H1 (cell line): ENCODE results near the gene CRTC1. TPM values are rescaled to one million over a fixed set of nuclear protein-coding genes. Genes with fewer than 3 reads are reported as not detected.

Experiments used
- CTCF ChIA-PET: fragments of 300-600 bp; sonication (Branson Sonifier 250); formaldehyde crosslinking; loops from one replicate; lab custom pipeline; 2021; ENCODE audit not compliant: partially characterized antibody; lab: Charles Lee
- POLR2A ChIA-PET: fragments of 300-600 bp; sonication (Branson Sonifier 250); formaldehyde crosslinking; loops from one replicate; lab custom pipeline; 2021; ENCODE audit warnings: inconsistent platforms; ENCODE audit not compliant: partially characterized antibody; lab: Charles Lee
- DNase-seq, 2 experiments: peaks; one replicate each; pipeline versions ENCODE4 v3.0.0 to v3.0.0-alpha.2; 2010 to 2022; ENCODE audit warnings: low spot score in 2 of 2, low read depth in 1 of 2, mixed read lengths in 1 of 2
- FAIRE-seq: peaks from 2 replicates; lab custom pipeline; 2011; peaks lifted over from hg19 to GRCh38; lab: Jason Lieb, UNC
- H2AFZ ChIP-seq: 2 replicates; pipeline ENCODE4 v1.8.1; 2012; ENCODE audit warnings: low read length, inconsistent platforms
- H2AK5ac ChIP-seq: 2 replicates; pipeline ENCODE4 v1.6.1; 2013; ENCODE audit warnings: low read depth, low read length
- H2BK120ac ChIP-seq: replicated peaks from 2 replicates; pipeline ENCODE3; 2013; ENCODE audit warnings: low read depth, low read length, inconsistent platforms
- H2BK12ac ChIP-seq: 2 replicates; pipeline ENCODE4 v1.6.1; 2013; ENCODE audit warnings: low read depth, low read length
- H2BK15ac ChIP-seq: 2 replicates; pipeline ENCODE4 v1.6.1; 2013; ENCODE audit warnings: low read length
- H2BK20ac ChIP-seq: 2 replicates; pipeline ENCODE4 v1.6.1; 2013; ENCODE audit warnings: low read length
- H2BK5ac ChIP-seq: 2 replicates; pipeline ENCODE4 v1.6.1; 2013; ENCODE audit warnings: low read depth, low read length
- H3K14ac ChIP-seq: 2 replicates; pipeline ENCODE4 v1.6.1; 2013; ENCODE audit warnings: inconsistent platforms; ENCODE audit not compliant: insufficient read length
- H3K18ac ChIP-seq: 2 replicates; pipeline ENCODE4 v1.6.1; 2013; ENCODE audit warnings: low read length; ENCODE audit errors: extremely low read depth
- H3K23ac ChIP-seq: 2 replicates; pipeline ENCODE4 v1.6.1; 2013; ENCODE audit warnings: inconsistent platforms; ENCODE audit not compliant: insufficient read length
- H3K23me2 ChIP-seq: 2 replicates; pipeline ENCODE4 v1.6.1; 2013; ENCODE audit warnings: low read depth, low read length
- H3K27ac ChIP-seq: 2 replicates; pipeline ENCODE4 v1.6.1; 2011; ENCODE audit warnings: low read depth, low read length, inconsistent platforms
- H3K27me3 ChIP-seq, 4 experiments: replicated peaks in 1 of 4; 1 replicate in 1 of 4; 2 replicates in 3 of 4; pipeline versions ENCODE4 v1.6.1 to v1.8.1; 2011 to 2013; ENCODE audit warnings: low read length in 3 of 4, mild to moderate bottlenecking in 3 of 4, inconsistent platforms in 2 of 4, mixed read lengths in 2 of 4, moderate library complexity in 1 of 4; ENCODE audit not compliant: control insufficient read depth in 3 of 4, insufficient read depth in 3 of 4; ENCODE audit errors: extremely low read depth in 1 of 4
- H3K36me3 ChIP-seq, 4 experiments: 2 replicates each; pipeline versions ENCODE4 v1.6.1 to v1.8.1; 2011 to 2013; ENCODE audit warnings: mild to moderate bottlenecking in 4 of 4, low read length in 3 of 4, moderate library complexity in 2 of 4, control low read depth in 1 of 4, inconsistent platforms in 1 of 4; ENCODE audit not compliant: insufficient read depth in 4 of 4, control insufficient read depth in 2 of 4
- H3K4ac ChIP-seq: replicated peaks from 2 replicates; pipeline ENCODE3; 2013; ENCODE audit warnings: low read length, low read depth, mixed read lengths, inconsistent platforms; ENCODE audit not compliant: insufficient read length
- H3K4me1 ChIP-seq, 4 experiments: replicated peaks in 1 of 4; 1 replicate in 1 of 4; 2 replicates in 3 of 4; pipeline versions ENCODE4 v1.6.1 to v1.8.1; 2011 to 2013; ENCODE audit warnings: low read length in 3 of 4, inconsistent platforms in 2 of 4, mixed read lengths in 1 of 4; ENCODE audit not compliant: insufficient read depth in 4 of 4, control insufficient read depth in 3 of 4
- H3K4me2 ChIP-seq, 2 experiments: 2 replicates each; pipeline versions ENCODE4 v1.6.1 to v1.8.1; 2011 to 2013; ENCODE audit warnings: low read depth in 2 of 2, low read length in 2 of 2, control low read depth in 1 of 2, inconsistent platforms in 1 of 2, mild to moderate bottlenecking in 1 of 2; ENCODE audit not compliant: insufficient read depth in 1 of 2
- H3K4me3 ChIP-seq, 4 experiments: fragments of 200-600, 300-600 bp in 1 of 4; sonication (generic), shearing (Covaris generic), sonication (Bioruptor Twin) in 1 of 4; 2 replicates each; pipeline versions ENCODE4 v1.5.1 to v1.8.1; 2011 to 2016; ENCODE audit warnings: low read length in 4 of 4, low read depth in 3 of 4, control low read depth in 2 of 4, inconsistent platforms in 2 of 4, mild to moderate bottlenecking in 2 of 4, mixed read lengths in 1 of 4, moderate library complexity in 1 of 4; ENCODE audit not compliant: insufficient read depth in 2 of 4; ENCODE audit errors: extremely low read depth in 1 of 4
- H3K56ac ChIP-seq: replicated peaks from 2 replicates; pipeline ENCODE3; 2013; ENCODE audit warnings: low read depth, mild to moderate bottlenecking, mixed read lengths, low read length, inconsistent platforms; ENCODE audit not compliant: insufficient read length
- H3K79me1 ChIP-seq: 2 replicates; pipeline ENCODE4 v1.6.1; 2013; ENCODE audit warnings: low read depth, low read length, control low read depth
- H3K79me2 ChIP-seq, 2 experiments: 2 replicates each; pipeline versions ENCODE4 v1.6.1 to v1.8.1; 2012 to 2013; ENCODE audit warnings: low read length in 2 of 2, mild to moderate bottlenecking in 2 of 2, inconsistent platforms in 1 of 2; ENCODE audit not compliant: insufficient read depth in 2 of 2, control insufficient read depth in 1 of 2
- H3K9ac ChIP-seq, 4 experiments: replicated peaks in 1 of 4; 1 replicate in 1 of 4; 2 replicates in 3 of 4; pipeline versions ENCODE4 v1.6.1 to v1.8.1; 2011 to 2013; ENCODE audit warnings: low read depth in 3 of 4, low read length in 3 of 4, control low read depth in 2 of 4, mild to moderate bottlenecking in 2 of 4, moderate library complexity in 2 of 4, inconsistent platforms in 1 of 4; ENCODE audit errors: extremely low read depth in 1 of 4
- H3K9me3 ChIP-seq, 2 experiments: 2 replicates each; pipeline versions ENCODE4 v1.6.1 to v1.8.1; 2012 to 2013; ENCODE audit warnings: mild to moderate bottlenecking in 2 of 2, moderate library complexity in 2 of 2, control low read depth in 1 of 2, inconsistent platforms in 1 of 2, low read depth in 1 of 2, low read length in 1 of 2, mixed read lengths in 1 of 2; ENCODE audit not compliant: insufficient read depth in 2 of 2
- H4K20me1 ChIP-seq, 2 experiments: replicated peaks in 1 of 2; 2 replicates each; pipeline versions ENCODE3 to v1.8.1; 2011 to 2013; ENCODE audit warnings: inconsistent platforms in 2 of 2, low read length in 2 of 2, mild to moderate bottlenecking in 1 of 2; ENCODE audit not compliant: insufficient read depth in 2 of 2, control insufficient read depth in 1 of 2
- H4K5ac ChIP-seq: 2 replicates; pipeline ENCODE4 v1.6.1; 2013; ENCODE audit warnings: low read length, low read depth, mixed read lengths, inconsistent platforms; ENCODE audit not compliant: insufficient read length
- H4K8ac ChIP-seq: 2 replicates; pipeline ENCODE4 v1.8.0; 2013; ENCODE audit warnings: mild to moderate bottlenecking, moderate library complexity, low read length, inconsistent platforms; ENCODE audit not compliant: insufficient read depth; ENCODE audit errors: extremely low read depth
- H4K91ac ChIP-seq: replicated peaks from 2 replicates; pipeline ENCODE3; 2013; ENCODE audit warnings: low read length, mixed read lengths, inconsistent platforms; ENCODE audit not compliant: insufficient read length
- CBX5 ChIP-seq: fragments of 300-800, 300-1000 bp; sonication (generic); IDR thresholded peaks from 2 replicates; pipeline ENCODE4 v1.7.1; 2016; ENCODE audit warnings: antibody characterized with exemption, low read length, low read depth
- HDAC6 ChIP-seq: IDR thresholded peaks from one replicate; pipeline ENCODE4 v1.7.1; 2012; ENCODE audit warnings: low read depth, mild to moderate bottlenecking, inconsistent platforms, low read length, moderate library complexity
- JUND ChIP-seq: IDR thresholded peaks from 2 replicates; pipeline ENCODE4 v1.6.1; 2011; ENCODE audit warnings: mild to moderate bottlenecking, improper control_type of control experiment, low read length
- POU5F1 ChIP-seq: IDR thresholded peaks from 2 replicates; pipeline ENCODE4 v1.6.1; 2011; ENCODE audit warnings: low read depth, mild to moderate bottlenecking, low read length, moderate library complexity
- SP1 ChIP-seq: IDR thresholded peaks from 2 replicates; pipeline ENCODE4 v1.6.1; 2011; ENCODE audit warnings: low read depth, low read length
- SP4 ChIP-seq: IDR thresholded peaks from 2 replicates; pipeline ENCODE4 v1.6.1; 2012; ENCODE audit warnings: low read length, inconsistent platforms
- TCF12 ChIP-seq: IDR thresholded peaks from 2 replicates; pipeline ENCODE4 v1.6.1; 2011; ENCODE audit warnings: low read depth, mild to moderate bottlenecking, low read length
- WGBS, 2 experiments: shearing (Covaris generic) in 1 of 2; methylation state at CpG; one replicate each; pipeline versions ENCODE4 v1.1.6 to v1.1.7; 2013 to 2015; ENCODE audit warnings: low lambda C conversion rate in 2 of 2, mixed read lengths in 2 of 2, inconsistent platforms in 1 of 2, low coverage in 1 of 2, missing lambda C conversion rate in 1 of 2; ENCODE audit not compliant: insufficient replicate concordance in 2 of 2, insufficient coverage in 1 of 2, insufficient read length in 1 of 2; ENCODE audit errors: extremely low coverage in 1 of 2, missing lambda C conversion rate in 1 of 2; 5-methylcytosine and 5-hydroxymethylcytosine counted together
- polyA plus RNA-seq, 7 experiments: library from polyadenylated mRNA; depleted of rRNA in 3 of 7; stranded (reverse) in 5 of 7; unstranded in 2 of 7; fragments of >200 nt in 5 of 7; fragments of 200-250 nt in 2 of 7; gene quantifications; 1 replicate in 5 of 7; 2 replicates in 1 of 7; 4 replicates in 1 of 7; pipeline versions ENCODE4 v1.2.1 to v1.2.3, GENCODE V29; 2011 to 2013; ENCODE audit warnings: missing spikeins in 2 of 7, mixed read lengths in 2 of 7
- total RNA-seq: library from RNA; stranded (reverse); fragmentation: NEBNext Ultra II Directional; extraction: Animal tissue kit (Norgen Biotek cat#: 25700); gene quantifications from 2 replicates; pipeline ENCODE4 v1.2.1, GENCODE V29; 2021
- TF ChIP-seq, protein P1 (sequence below): IDR thresholded peaks from 2 replicates; pipeline ENCODE4 v1.6.1; 2012; ENCODE audit warnings: low read length, inconsistent platforms

Gene CRTC1
- total and polyA plus RNA-seq, 2 of the 8 experiments (the other 6 are each of a cell fraction or from before 2014, with no cell fraction given), result 2.9 to 8.5 TPM

DNA sequence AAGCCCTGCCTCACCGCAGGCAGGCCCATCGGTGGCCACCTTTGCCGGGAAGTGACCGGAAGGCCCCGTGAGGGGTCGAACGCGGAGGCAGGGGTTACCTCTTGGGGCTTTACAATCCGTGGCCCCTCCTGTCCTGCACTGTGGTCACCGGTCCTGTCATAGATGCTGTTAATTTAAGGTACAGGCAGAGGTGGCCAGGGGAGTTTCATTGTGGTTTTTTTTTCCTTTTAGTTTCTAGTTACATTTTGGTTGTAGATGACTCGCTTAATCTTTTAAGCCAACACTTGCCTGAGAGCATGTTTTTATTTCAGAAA, 94.6 kb downstream of the CRTC1 start:
- H2BK5ac ChIP-seq, result no peak overlapping the region
- no peak for DNase-seq
- ChIA-PET POLR2A (interaction anchor here (0.5 to 1.9 kb wide), 5 partner anchors 13 to 338 kb away, joined by 3 to 11 read pairs (median 4); no protein-coding TSS in a partner anchor), CTCF (interaction anchor here (1.0 to 10.9 kb wide), 3 partner anchors 64 to 88 kb away, joined by 3 to 132 read pairs (median 4); no protein-coding TSS in a partner anchor)
- no peak overlapping the region for H2AFZ ChIP-seq
- H2BK12ac ChIP-seq, result no peak overlapping the region
- H4K20me1 ChIP-seq, result peaks cover 12 to 27% of the 10 kb centered on the region in 2 experiments
- peaks cover 15 to 93% (median 84%) of the 10 kb centered on the region in 4 experiments for H3K27me3 ChIP-seq
- no peaks in the 10 kb centered on the region for H3K9me3 ChIP-seq
- H4K8ac ChIP-seq, result no peak overlapping the region
- no peak overlapping the region for H4K91ac ChIP-seq
- no peaks in the 10 kb centered on the region for H3K36me3 ChIP-seq
- H3K4me1 ChIP-seq, result no peaks in the 10 kb centered on the region; a peak in 1 of 7 replicates
- no peak overlapping the region for H3K4ac ChIP-seq
- H3K23ac ChIP-seq, result no peak overlapping the region
- TF ChIP-seq SP4 (no peak), SP1 (no peak), CBX5 (no peak), HDAC6 (no peak), TCF12 (no peak), POU5F1 (no peak), JUND (no peak)
- TF ChIP-seq, protein P1, sequence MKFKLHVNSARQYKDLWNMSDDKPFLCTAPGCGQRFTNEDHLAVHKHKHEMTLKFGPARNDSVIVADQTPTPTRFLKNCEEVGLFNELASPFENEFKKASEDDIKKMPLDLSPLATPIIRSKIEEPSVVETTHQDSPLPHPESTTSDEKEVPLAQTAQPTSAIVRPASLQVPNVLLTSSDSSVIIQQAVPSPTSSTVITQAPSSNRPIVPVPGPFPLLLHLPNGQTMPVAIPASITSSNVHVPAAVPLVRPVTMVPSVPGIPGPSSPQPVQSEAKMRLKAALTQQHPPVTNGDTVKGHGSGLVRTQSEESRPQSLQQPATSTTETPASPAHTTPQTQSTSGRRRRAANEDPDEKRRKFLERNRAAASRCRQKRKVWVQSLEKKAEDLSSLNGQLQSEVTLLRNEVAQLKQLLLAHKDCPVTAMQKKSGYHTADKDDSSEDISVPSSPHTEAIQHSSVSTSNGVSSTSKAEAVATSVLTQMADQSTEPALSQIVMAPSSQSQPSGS, result no peak
- H3K23me2 ChIP-seq, result no peaks in the 10 kb centered on the region
- H3K14ac ChIP-seq, result no peak overlapping the region
- H2BK120ac ChIP-seq, result no peak overlapping the region
- 82% methylated on average over 11 of the region's 11 CpGs; no CpG with 5 or more reads in 1 of the 2 experiments for WGBS, 2 experiments
- H3K4me2 ChIP-seq, result no peak overlapping the region
- H3K79me1 ChIP-seq, result no peaks in the 10 kb centered on the region
- H3K9ac ChIP-seq, result no peak overlapping the region
- no peak overlapping the region for H2BK20ac ChIP-seq
- no peak overlapping the region for H3K18ac ChIP-seq
- no peaks in the 10 kb centered on the region for H3K79me2 ChIP-seq
- no peak overlapping the region for H2BK15ac ChIP-seq
- no peak overlapping the region for H2AK5ac ChIP-seq
- no peak overlapping the region for H3K4me3 ChIP-seq
- no peak for FAIRE-seq
- no peak overlapping the region for H4K5ac ChIP-seq
- H3K27ac ChIP-seq, result no peak overlapping the region
- no peak overlapping the region for H3K56ac ChIP-seq
